Effector memory CD4-positive, alpha-beta T cell (primary cell): ENCODE data around the gene SUMF2.
"Not testable (repeated sequence)": the region's sequence is repeated elsewhere in the genome, so short reads cannot be mapped to it uniquely, and the experiment has no call there.

ENCODE experiments used
- DNase-seq, 3 donors: peaks; one replicate each; pipeline ENCODE4 v3.0.0-alpha.2; 2020
- H3K27ac ChIP-seq: 2 replicates; pipeline ENCODE4 v1.7.0; 2013; ENCODE audit warnings: mild to moderate bottlenecking, low read length, moderate library complexity; ENCODE audit not compliant: insufficient read depth, poor library complexity, severe bottlenecking
- H3K27me3 ChIP-seq: replicated peaks from 2 replicates; pipeline ENCODE4 v1.7.0; 2013; ENCODE audit warnings: mild to moderate bottlenecking, low read length; ENCODE audit not compliant: insufficient read depth, control insufficient read depth, poor library complexity, severe bottlenecking
- H3K36me3 ChIP-seq: 2 replicates; pipeline ENCODE4 v1.7.0; 2013; ENCODE audit warnings: mild to moderate bottlenecking, low read length, moderate library complexity; ENCODE audit not compliant: control insufficient read depth, insufficient read depth
- H3K4me1 ChIP-seq: 2 replicates; pipeline ENCODE4 v1.7.0; 2013; ENCODE audit warnings: low read length, mild to moderate bottlenecking; ENCODE audit not compliant: control insufficient read depth, insufficient read depth, poor library complexity, severe bottlenecking
- H3K4me3 ChIP-seq: 2 replicates; pipeline ENCODE4 v1.7.0; 2013; ENCODE audit warnings: low read length, low read depth, mild to moderate bottlenecking; ENCODE audit not compliant: insufficient read depth, poor library complexity, severe bottlenecking
- H3K9me3 ChIP-seq: 2 replicates; pipeline ENCODE4 v1.7.0; 2013; ENCODE audit warnings: mild to moderate bottlenecking, low read length, moderate library complexity; ENCODE audit not compliant: control insufficient read depth

Gene SUMF2

GRCh38 chr7:56040730-56041129, 23.4 kb upstream of the SUMF2 start:
- DNase-seq: no peak
- Histone ChIP-seq H3K36me3 (no peaks in the 10 kb centered on the region), H3K4me1 (no peaks in the 10 kb centered on the region), H3K27ac (no peak overlapping the region), H3K4me3 (no peak overlapping the region), H3K27me3 (no peaks in the 10 kb centered on the region), H3K9me3 (no peaks in the 10 kb centered on the region)

GRCh38 chr7:56045758-56046157, 18.3 kb upstream of the SUMF2 start:
- not testable (repeated sequence) for H3K27me3 ChIP-seq, H3K27ac ChIP-seq, H3K4me3 ChIP-seq, DNase-seq, H3K9me3 ChIP-seq, H3K4me1 ChIP-seq, H3K36me3 ChIP-seq

- Histone ChIP-seq H3K27me3 (no peaks in the 10 kb centered on the region), H3K9me3 (no peaks in the 10 kb centered on the region), H3K27ac (no peak overlapping the region), H3K4me3 (no peak overlapping the region), H3K4me1 (no peaks in the 10 kb centered on the region), H3K36me3 (no peaks in the 10 kb centered on the region)
- no peak for DNase-seq
Observed at GRCh38 chr7:56046721-56047445, 17.2 kb upstream of the SUMF2 start.

GRCh38 chr7:56047446-56048116, 16.5 kb upstream of the SUMF2 start:
- H3K36me3 ChIP-seq, H3K9me3 ChIP-seq, H3K4me3 ChIP-seq, H3K27me3 ChIP-seq, H3K4me1 ChIP-seq, DNase-seq, H3K27ac ChIP-seq: not testable (repeated sequence)

- Histone ChIP-seq H3K27ac (no peak overlapping the region), H3K9me3 (no peaks in the 10 kb centered on the region), H3K36me3 (peaks cover under 1% of the 10 kb centered on the region), H3K4me1 (peaks cover 10% of the 10 kb centered on the region), H3K4me3 (no peak overlapping the region), H3K27me3 (no peaks in the 10 kb centered on the region)
- no peak for DNase-seq
Observed at GRCh38 chr7:56048245-56048644, 15.8 kb upstream of the SUMF2 start.

- not testable (repeated sequence) for H3K36me3 ChIP-seq, H3K9me3 ChIP-seq, H3K27me3 ChIP-seq, H3K4me3 ChIP-seq, DNase-seq, H3K27ac ChIP-seq
- H3K4me1 ChIP-seq: peaks cover 10% of the 10 kb centered on the region
Observed at GRCh38 chr7:56048763-56049162, 15.3 kb upstream of the SUMF2 start.

- Histone ChIP-seq H3K27ac (peak overlapping the region; percentile 68), H3K36me3 (peaks cover 22% of the 10 kb centered on the region), H3K4me3 (peak overlapping the region; percentile 76), H3K4me1 (peaks cover 10% of the 10 kb centered on the region), H3K27me3 (no peaks in the 10 kb centered on the region), H3K9me3 (no peaks in the 10 kb centered on the region)
- DNase-seq: no peak
Observed at GRCh38 chr7:56051053-56051338, 13.1 kb upstream of the SUMF2 start.

GRCh38 chr7:56051339-56052191, 12.5 kb upstream of the SUMF2 start, which contains the start of the genes CCT6A and PSPH:
TSS of gene CCT6A (plus strand) at chr7:56051765. CDS start at chr7:56051849, 84 bp downstream.
TSS of gene PSPH (minus strand) at chr7:56051444. CDS start at chr7:56021212, 30,232 bp downstream.
- Histone ChIP-seq H3K9me3 (no peaks in the 10 kb centered on the region), H3K27ac (peak within 1 kb of the TSS; percentile 68), H3K4me1 (peaks cover 10% of the 10 kb centered on the region), H3K27me3 (no peaks in the 10 kb centered on the region), H3K4me3 (peak within 1 kb of the TSS; percentile 76), H3K36me3 (peaks cover 26% of the 10 kb centered on the region)
- DNase-seq: peak; percentile 82 to 89 (median 86)

- Histone ChIP-seq H3K36me3 (peaks cover 39% of the 10 kb centered on the region), H3K27me3 (no peaks in the 10 kb centered on the region), H3K9me3 (no peaks in the 10 kb centered on the region), H3K4me1 (peaks cover 10% of the 10 kb centered on the region), H3K4me3 (no peak overlapping the region), H3K27ac (no peak overlapping the region)
- DNase-seq: no peak
Observed at GRCh38 chr7:56053379-56053778, 10.7 kb upstream of the SUMF2 start.

GRCh38 chr7:56053993-56054392, 10.1 kb upstream of the SUMF2 start:
- no peak overlapping the region for H3K4me3 ChIP-seq
- no peak overlapping the region for H3K27ac ChIP-seq
- no peaks in the 10 kb centered on the region for H3K27me3 ChIP-seq
- H3K9me3 ChIP-seq: no peaks in the 10 kb centered on the region
- peaks cover 10% of the 10 kb centered on the region for H3K4me1 ChIP-seq
- DNase-seq: no peak
- peaks cover 44% of the 10 kb centered on the region for H3K36me3 ChIP-seq
